ENCODE measurements around the gene MYEOV.

GRCh38 chr11:69307421-69307820 lies 13.5 kb downstream of the MYEOV start:
- TF ChIP-seq CTCF (IDR thresholded peaks at IDR 0.05) (no peak), POLR2A (IDR thresholded peaks at IDR 0.05) (no peak)

Measured in esophagus squamous epithelium (tissue), 4 donors.